Breast epithelium (tissue), 3 donors: ENCODE data around the gene NEGR1.

Experiments
- CTCF ChIP-seq, 3 donors: fragments of 450-650 bp; IDR thresholded peaks; one replicate each; pipeline ENCODE4 v1.5.1; 2016 to 2017; ENCODE audit warnings: antibody characterized with exemption in 3 of 3, mild to moderate bottlenecking in 3 of 3, moderate library complexity in 3 of 3
- POLR2A ChIP-seq: fragments of 450-650 bp; IDR thresholded peaks from one replicate; pipeline ENCODE4 v1.6.1; 2016; ENCODE audit warnings: antibody characterized with exemption, mild to moderate bottlenecking, moderate library complexity

- TF ChIP-seq CTCF (IDR thresholded peaks at IDR 0.05): no peak
- no peak for TF ChIP-seq POLR2A
Measured at GRCh38 chr1:71561206-71561605, 721.1 kb downstream of the NEGR1 start.
